Activated CD8-positive, alpha-beta T cell treated with anti-CD3 and anti-CD28 coated beads for 36 hours (primary cell): ENCODE results near the gene ROCK2. TPM values are rescaled to one million over a fixed set of nuclear protein-coding genes. Genes with fewer than 3 reads are reported as not detected.

Experiments used
- ATAC-seq: fragments of 200-7000 bp; cut with Tn5 transposase; one replicate; pipeline ENCODE4 v1.10.0; 2021; ENCODE audit warnings: mild to moderate bottlenecking, moderate library complexity
- CTCF ChIA-PET: fragments of 350-600 bp; sonication (Branson Sonifier 250); formaldehyde crosslinking; loops from one replicate; lab custom pipeline; 2021; ENCODE audit warnings: antibody characterized with exemption; lab: Charles Lee
- POLR2A ChIA-PET: fragments of 350-600 bp; sonication (Branson Sonifier 250); formaldehyde crosslinking; loops from one replicate; lab custom pipeline; 2021; ENCODE audit warnings: antibody characterized with exemption; lab: Charles Lee
- DNase-seq: peaks from one replicate; pipeline ENCODE4 v3.0.0-alpha.2; 2020
- H3K27ac Mint-ChIP-seq: one replicate; pipeline ENCODE4 v1.8.0; 2021; ENCODE audit warnings: mild to moderate bottlenecking, mixed read lengths
- H3K27me3 Mint-ChIP-seq: one replicate; pipeline ENCODE4 v1.8.0; 2021; ENCODE audit warnings: mixed read lengths
- H3K36me3 Mint-ChIP-seq: one replicate; pipeline ENCODE4 v1.8.0; 2021; ENCODE audit warnings: low read depth, mixed read lengths
- H3K4me1 Mint-ChIP-seq: one replicate; pipeline ENCODE4 v1.8.0; 2021; ENCODE audit warnings: low read depth, mixed read lengths
- H3K4me3 Mint-ChIP-seq: one replicate; pipeline ENCODE4 v1.8.0; 2021; ENCODE audit warnings: mild to moderate bottlenecking, moderate library complexity, mixed read lengths
- H3K9me3 Mint-ChIP-seq: one replicate; pipeline ENCODE4 v1.8.0; 2021; ENCODE audit warnings: mixed read lengths
- intact Hi-C: fragments of 100-400 bp; cut with micrococcal nuclease; formaldehyde crosslinking; loops from one replicate; pipeline ENCODE4 v1.10.0; 2022
- total RNA-seq, 2 experiments: library from RNA; stranded (reverse); gene quantifications; one replicate each; pipeline ENCODE4 v1.2.3, GENCODE V29; 2021
- TF ChIP-seq, protein P1 (sequence below): fragments of 200-600 bp; IDR thresholded peaks from one replicate; pipeline ENCODE4 v1.8.0; 2022; ENCODE audit warnings: antibody characterized with exemption, mild to moderate bottlenecking

The ROCK2 gene
- total RNA-seq, result 10 to 100 TPM; 12.7 to 13.9 TPM

DNA sequence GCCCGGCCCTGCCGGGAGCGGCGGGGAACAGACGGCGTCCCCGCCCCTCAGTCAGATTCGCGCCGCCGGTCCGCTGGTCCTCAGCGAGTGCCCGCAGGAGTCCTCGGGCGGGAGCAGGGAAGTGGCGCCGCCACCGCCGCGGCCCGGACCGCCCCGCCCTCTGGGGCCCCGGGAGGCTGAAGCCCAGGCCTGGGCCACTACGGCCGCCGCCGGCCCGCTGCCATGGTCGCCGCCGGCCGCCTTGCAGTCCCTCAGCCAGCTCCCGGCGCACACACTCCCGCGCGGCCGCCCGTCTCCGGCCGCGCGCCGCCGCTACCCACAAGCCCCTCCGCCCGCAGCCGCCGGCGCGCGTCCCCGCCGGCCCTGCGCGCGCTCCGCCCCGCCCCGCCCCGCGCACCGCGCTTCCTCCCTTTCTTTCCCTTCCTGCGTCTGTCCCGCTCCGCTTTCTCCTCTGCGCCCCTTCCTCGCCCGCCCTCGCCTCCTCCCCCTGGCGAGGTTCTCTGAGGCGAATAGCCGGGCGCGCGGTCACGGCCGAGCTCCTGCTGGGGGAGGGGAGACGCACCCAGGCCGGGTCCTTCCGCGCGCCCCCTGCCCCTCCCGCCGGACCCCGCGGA, at the start of gene ROCK2:
TSS of gene ROCK2 (minus strand) at position 295 of the 614 bp plus-strand sequence. CDS start 500 bp downstream, outside the sequence.
- Mint-ChIP-seq H3K27me3 (no peaks in the 10 kb centered on the region), H3K36me3 (no peaks in the 10 kb centered on the region), H3K27ac (peak within 1 kb of the TSS; percentile 84), H3K4me1 (peaks cover 24% of the 10 kb centered on the region), H3K9me3 (no peaks in the 10 kb centered on the region), H3K4me3 (peak within 1 kb of the TSS; percentile 97)
- ChIA-PET POLR2A (interaction anchor here (1.2 to 1.3 kb wide), 3 partner anchors 9 to 24 kb away, joined by 3 to 4 read pairs (median 3); no protein-coding TSS in a partner anchor), CTCF (interaction anchor here (1.7 to 2.0 kb wide), 2 partner anchors 73 to 135 kb away, joined by 3 to 4 read pairs; no protein-coding TSS in a partner anchor)
- ATAC-seq (peak; percentile 65), DNase-seq (peak; percentile 64)
- intact Hi-C loops, result no loop called here
- TF ChIP-seq, protein P1, sequence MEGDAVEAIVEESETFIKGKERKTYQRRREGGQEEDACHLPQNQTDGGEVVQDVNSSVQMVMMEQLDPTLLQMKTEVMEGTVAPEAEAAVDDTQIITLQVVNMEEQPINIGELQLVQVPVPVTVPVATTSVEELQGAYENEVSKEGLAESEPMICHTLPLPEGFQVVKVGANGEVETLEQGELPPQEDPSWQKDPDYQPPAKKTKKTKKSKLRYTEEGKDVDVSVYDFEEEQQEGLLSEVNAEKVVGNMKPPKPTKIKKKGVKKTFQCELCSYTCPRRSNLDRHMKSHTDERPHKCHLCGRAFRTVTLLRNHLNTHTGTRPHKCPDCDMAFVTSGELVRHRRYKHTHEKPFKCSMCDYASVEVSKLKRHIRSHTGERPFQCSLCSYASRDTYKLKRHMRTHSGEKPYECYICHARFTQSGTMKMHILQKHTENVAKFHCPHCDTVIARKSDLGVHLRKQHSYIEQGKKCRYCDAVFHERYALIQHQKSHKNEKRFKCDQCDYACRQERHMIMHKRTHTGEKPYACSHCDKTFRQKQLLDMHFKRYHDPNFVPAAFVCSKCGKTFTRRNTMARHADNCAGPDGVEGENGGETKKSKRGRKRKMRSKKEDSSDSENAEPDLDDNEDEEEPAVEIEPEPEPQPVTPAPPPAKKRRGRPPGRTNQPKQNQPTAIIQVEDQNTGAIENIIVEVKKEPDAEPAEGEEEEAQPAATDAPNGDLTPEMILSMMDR, result no peak

DNA sequence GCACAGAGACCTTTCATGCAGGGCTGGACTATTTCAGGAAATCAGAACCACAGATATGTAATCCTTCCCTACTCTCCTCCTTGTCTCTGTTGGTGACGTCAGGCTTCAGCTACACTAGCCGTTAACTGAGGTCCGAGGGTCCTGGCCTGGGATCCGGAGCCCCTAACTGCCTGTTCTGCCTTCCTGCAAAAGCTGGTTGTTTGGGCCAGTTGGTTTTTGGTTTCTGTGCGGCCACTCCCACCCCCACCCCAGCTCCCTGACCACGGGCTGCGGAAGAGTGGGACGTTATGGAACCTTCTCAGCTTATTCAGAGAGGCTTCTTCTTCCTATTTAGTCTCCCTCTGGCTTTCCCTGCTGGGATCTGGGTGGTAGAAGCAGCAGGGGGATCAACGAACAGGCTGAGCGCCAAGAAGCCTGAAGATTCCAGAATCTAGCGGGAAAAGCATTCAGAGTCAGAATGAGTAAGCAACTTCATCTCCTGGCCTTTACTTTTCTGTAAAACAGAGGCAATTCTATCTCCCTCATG, 49.3 kb upstream of the ROCK2 start:
- ATAC-seq (no peak), DNase-seq (no peak)
- intact Hi-C loops, result loop anchor here (10.0 kb wide), 1 partner anchor 159 kb away; no protein-coding TSS in a partner anchor
- no peaks in the 10 kb centered on the region for H3K36me3 Mint-ChIP-seq
- peaks cover 2% of the 10 kb centered on the region for H3K27me3 Mint-ChIP-seq
- H3K4me3 Mint-ChIP-seq, result no peak overlapping the region
- POLR2A ChIA-PET, result no interaction called here
- H3K4me1 Mint-ChIP-seq, result no peaks in the 10 kb centered on the region
- TF ChIP-seq, protein P1, result no peak
- no peaks in the 10 kb centered on the region for H3K9me3 Mint-ChIP-seq
- H3K27ac Mint-ChIP-seq, result no peak overlapping the region
- CTCF ChIA-PET, result no interaction called here

DNA sequence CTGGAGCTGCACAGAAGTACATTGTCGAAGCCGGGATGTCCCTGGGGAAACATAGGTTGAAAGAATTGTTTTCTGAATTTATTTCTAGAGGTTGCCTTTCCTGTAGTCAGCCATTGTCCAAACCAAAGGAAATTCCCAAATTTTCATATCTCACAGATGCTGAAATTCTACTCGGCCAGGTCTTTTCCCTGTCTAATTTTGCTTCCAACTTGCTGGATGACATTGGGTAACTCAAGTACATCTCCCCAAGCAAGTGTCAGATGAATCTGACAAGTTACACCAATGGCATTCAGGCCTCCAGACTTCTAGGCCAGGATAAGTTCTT, 47.5 kb upstream of the ROCK2 start:
- H3K27me3 Mint-ChIP-seq, result peaks cover 2% of the 10 kb centered on the region
- CTCF ChIA-PET, result no interaction called here
- TF ChIP-seq, protein P1, result no peak
- no peak for DNase-seq
- H3K36me3 Mint-ChIP-seq, result no peaks in the 10 kb centered on the region
- H3K27ac Mint-ChIP-seq, result no peak overlapping the region
- intact Hi-C loops, result loop anchor here (10.0 kb wide), 1 partner anchor 157 kb away; no protein-coding TSS in a partner anchor
- POLR2A ChIA-PET, result no interaction called here
- H3K4me3 Mint-ChIP-seq, result no peak overlapping the region
- H3K4me1 Mint-ChIP-seq, result no peaks in the 10 kb centered on the region
- no peak for ATAC-seq
- no peaks in the 10 kb centered on the region for H3K9me3 Mint-ChIP-seq

- H3K36me3 Mint-ChIP-seq, result no peaks in the 10 kb centered on the region
- ChIA-PET POLR2A (interaction anchor here (0.8 kb wide), 1 partner anchor 18 kb away, joined by 3 read pairs; no protein-coding TSS in a partner anchor), CTCF (interaction anchor here (1.2 kb wide), 1 partner anchor 27 kb away, joined by 3 read pairs; no protein-coding TSS in a partner anchor)
- intact Hi-C loops, result loop anchor here (10.0 kb wide), 1 partner anchor 156 kb away; no protein-coding TSS in a partner anchor
- H3K27me3 Mint-ChIP-seq, result peaks cover 2% of the 10 kb centered on the region
- TF ChIP-seq, protein P1, result no peak
- ATAC-seq (no peak), DNase-seq (no peak)
- no peaks in the 10 kb centered on the region for H3K9me3 Mint-ChIP-seq
- H3K27ac Mint-ChIP-seq, result no peak overlapping the region
- H3K4me3 Mint-ChIP-seq, result no peak overlapping the region
- H3K4me1 Mint-ChIP-seq, result no peaks in the 10 kb centered on the region
Measured at GRCh38 chr2:11390399-11390658, 45.9 kb upstream of the ROCK2 start.
